WTC11 (cell line): ENCODE results near the gene RSRC1.

ENCODE experiments used
- CREB1 ChIP-seq: sonication (generic); formaldehyde crosslinking; IDR thresholded peaks from 2 replicates; pipeline ENCODE4 v1.8.0; 2023; ENCODE audit warnings: mild to moderate bottlenecking, missing genetic modification reagents
- ESRRA ChIP-seq: sonication (generic); formaldehyde crosslinking; IDR thresholded peaks from 2 replicates; pipeline ENCODE4 v1.8.1; 2022; ENCODE audit warnings: mild to moderate bottlenecking, missing genetic modification reagents, borderline replicate concordance
- GRHL2 ChIP-seq: fragments of 250-450 bp; sonication (Bioruptor Pico); IDR thresholded peaks from 2 replicates; pipeline ENCODE4 v1.8.0; 2022; ENCODE audit warnings: mild to moderate bottlenecking, moderate library complexity; ENCODE audit not compliant: insufficient replicate concordance, severe bottlenecking
- NFYB ChIP-seq: sonication (generic); formaldehyde crosslinking; conservative IDR thresholded peaks from 2 replicates; pipeline ENCODE4 v1.8.0; 2022; ENCODE audit warnings: low read depth, missing genetic modification reagents
- NR1H2 ChIP-seq: sonication (generic); formaldehyde crosslinking; IDR thresholded peaks from 2 replicates; pipeline ENCODE4 v1.9.0; 2021; ENCODE audit warnings: mild to moderate bottlenecking, moderate library complexity, missing genetic modification reagents
- RELA ChIP-seq: sonication (generic); formaldehyde crosslinking; IDR thresholded peaks from 2 replicates; pipeline ENCODE4 v1.8.1; 2022; ENCODE audit warnings: missing genetic modification reagents, mild to moderate bottlenecking, borderline replicate concordance
- TEAD1 ChIP-seq: sonication (generic); formaldehyde crosslinking; IDR thresholded peaks from 2 replicates; pipeline ENCODE4 v1.8.0; 2022; ENCODE audit warnings: mild to moderate bottlenecking, missing genetic modification reagents
- ZNF423 ChIP-seq: fragments of 250-450 bp; sonication (Bioruptor Pico); IDR thresholded peaks from 2 replicates; pipeline ENCODE4 v2.1.2; 2022; ENCODE audit warnings: mild to moderate bottlenecking, moderate library complexity
- TF ChIP-seq, protein P1 (sequence below): fragments of 200-600 bp; IDR thresholded peaks from 2 replicates; pipeline ENCODE4 v1.8.0; 2022; ENCODE audit warnings: antibody characterized with exemption
- TF ChIP-seq, protein P2 (sequence below): sonication (generic); formaldehyde crosslinking; IDR thresholded peaks from 2 replicates; pipeline ENCODE4 v1.8.0; 2023; ENCODE audit warnings: missing genetic modification reagents
- TF ChIP-seq, protein P3 (sequence below): sonication (generic); formaldehyde crosslinking; IDR thresholded peaks from 2 replicates; pipeline ENCODE4 v1.8.0; 2022; ENCODE audit warnings: mild to moderate bottlenecking, missing genetic modification reagents

- TF ChIP-seq, protein P1, sequence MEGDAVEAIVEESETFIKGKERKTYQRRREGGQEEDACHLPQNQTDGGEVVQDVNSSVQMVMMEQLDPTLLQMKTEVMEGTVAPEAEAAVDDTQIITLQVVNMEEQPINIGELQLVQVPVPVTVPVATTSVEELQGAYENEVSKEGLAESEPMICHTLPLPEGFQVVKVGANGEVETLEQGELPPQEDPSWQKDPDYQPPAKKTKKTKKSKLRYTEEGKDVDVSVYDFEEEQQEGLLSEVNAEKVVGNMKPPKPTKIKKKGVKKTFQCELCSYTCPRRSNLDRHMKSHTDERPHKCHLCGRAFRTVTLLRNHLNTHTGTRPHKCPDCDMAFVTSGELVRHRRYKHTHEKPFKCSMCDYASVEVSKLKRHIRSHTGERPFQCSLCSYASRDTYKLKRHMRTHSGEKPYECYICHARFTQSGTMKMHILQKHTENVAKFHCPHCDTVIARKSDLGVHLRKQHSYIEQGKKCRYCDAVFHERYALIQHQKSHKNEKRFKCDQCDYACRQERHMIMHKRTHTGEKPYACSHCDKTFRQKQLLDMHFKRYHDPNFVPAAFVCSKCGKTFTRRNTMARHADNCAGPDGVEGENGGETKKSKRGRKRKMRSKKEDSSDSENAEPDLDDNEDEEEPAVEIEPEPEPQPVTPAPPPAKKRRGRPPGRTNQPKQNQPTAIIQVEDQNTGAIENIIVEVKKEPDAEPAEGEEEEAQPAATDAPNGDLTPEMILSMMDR = no peak
- TF ChIP-seq, protein P2, sequence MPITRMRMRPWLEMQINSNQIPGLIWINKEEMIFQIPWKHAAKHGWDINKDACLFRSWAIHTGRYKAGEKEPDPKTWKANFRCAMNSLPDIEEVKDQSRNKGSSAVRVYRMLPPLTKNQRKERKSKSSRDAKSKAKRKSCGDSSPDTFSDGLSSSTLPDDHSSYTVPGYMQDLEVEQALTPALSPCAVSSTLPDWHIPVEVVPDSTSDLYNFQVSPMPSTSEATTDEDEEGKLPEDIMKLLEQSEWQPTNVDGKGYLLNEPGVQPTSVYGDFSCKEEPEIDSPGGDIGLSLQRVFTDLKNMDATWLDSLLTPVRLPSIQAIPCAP = no peak
- TF ChIP-seq RELA (CRISPR knock-in tag) (no peak), NFYB (CRISPR knock-in tag) (no peak), CREB1 (CRISPR knock-in tag) (no peak), NR1H2 (no peak), GRHL2 (CRISPR knock-in tag) (no peak), ZNF423 (CRISPR knock-in tag) (no peak), TEAD1 (CRISPR knock-in tag) (no peak), ESRRA (no peak)
- TF ChIP-seq, protein P3, sequence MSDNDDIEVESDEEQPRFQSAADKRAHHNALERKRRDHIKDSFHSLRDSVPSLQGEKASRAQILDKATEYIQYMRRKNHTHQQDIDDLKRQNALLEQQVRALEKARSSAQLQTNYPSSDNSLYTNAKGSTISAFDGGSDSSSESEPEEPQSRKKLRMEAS = no peak
Measured at GRCh38 chr3:158166223-158166622, 56.3 kb downstream of the RSRC1 start.
